ENCODE measurements around the gene GRIK4. TPM values are rescaled to one million over a fixed set of nuclear protein-coding genes. Genes with fewer than 3 reads are reported as not detected.

The GRIK4 gene
- total RNA-seq, 1 donor from 2014 or later: not detected

DNA sequence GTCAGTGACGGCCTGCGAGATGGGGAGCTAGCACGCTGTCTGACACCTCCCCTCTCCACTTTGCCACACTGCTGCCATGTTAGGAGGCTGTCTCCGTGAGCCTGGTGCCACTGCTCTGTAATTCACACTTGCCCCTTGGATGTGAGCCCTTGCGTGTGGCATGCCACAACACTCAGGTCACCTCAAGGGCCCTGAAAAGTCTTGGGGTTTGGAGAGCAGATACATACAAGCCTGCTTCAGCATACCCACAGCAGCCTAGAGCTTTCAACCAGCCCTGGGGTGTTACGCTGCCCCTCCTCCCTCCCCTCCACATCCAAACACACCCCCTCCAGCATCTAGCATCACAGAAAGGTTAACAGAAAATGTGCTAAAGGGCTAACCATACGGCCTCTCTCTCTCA lies 442.8 kb downstream of the GRIK4 start:
- Mint-ChIP-seq H3K36me3 (ENCODE audit: insufficient read depth) (no peaks in the 10 kb centered on the region), H3K4me1 (ENCODE audit: low read depth) (peaks cover 1% of the 10 kb centered on the region), H3K27me3 (peaks cover 28% of the 10 kb centered on the region), H3K4me3 (ENCODE audit: low read depth) (no peak overlapping the region), H3K27ac (no peak overlapping the region), H3K9me3 (ENCODE audit: low read depth) (no peaks in the 10 kb centered on the region)
- DNase-seq (ENCODE audit: low spot score, unreplicated experiment): no peak
- TF ChIP-seq, protein P1, sequence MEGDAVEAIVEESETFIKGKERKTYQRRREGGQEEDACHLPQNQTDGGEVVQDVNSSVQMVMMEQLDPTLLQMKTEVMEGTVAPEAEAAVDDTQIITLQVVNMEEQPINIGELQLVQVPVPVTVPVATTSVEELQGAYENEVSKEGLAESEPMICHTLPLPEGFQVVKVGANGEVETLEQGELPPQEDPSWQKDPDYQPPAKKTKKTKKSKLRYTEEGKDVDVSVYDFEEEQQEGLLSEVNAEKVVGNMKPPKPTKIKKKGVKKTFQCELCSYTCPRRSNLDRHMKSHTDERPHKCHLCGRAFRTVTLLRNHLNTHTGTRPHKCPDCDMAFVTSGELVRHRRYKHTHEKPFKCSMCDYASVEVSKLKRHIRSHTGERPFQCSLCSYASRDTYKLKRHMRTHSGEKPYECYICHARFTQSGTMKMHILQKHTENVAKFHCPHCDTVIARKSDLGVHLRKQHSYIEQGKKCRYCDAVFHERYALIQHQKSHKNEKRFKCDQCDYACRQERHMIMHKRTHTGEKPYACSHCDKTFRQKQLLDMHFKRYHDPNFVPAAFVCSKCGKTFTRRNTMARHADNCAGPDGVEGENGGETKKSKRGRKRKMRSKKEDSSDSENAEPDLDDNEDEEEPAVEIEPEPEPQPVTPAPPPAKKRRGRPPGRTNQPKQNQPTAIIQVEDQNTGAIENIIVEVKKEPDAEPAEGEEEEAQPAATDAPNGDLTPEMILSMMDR (IDR thresholded peaks at IDR 0.05; ENCODE audit: unreplicated experiment): no peak

DNA sequence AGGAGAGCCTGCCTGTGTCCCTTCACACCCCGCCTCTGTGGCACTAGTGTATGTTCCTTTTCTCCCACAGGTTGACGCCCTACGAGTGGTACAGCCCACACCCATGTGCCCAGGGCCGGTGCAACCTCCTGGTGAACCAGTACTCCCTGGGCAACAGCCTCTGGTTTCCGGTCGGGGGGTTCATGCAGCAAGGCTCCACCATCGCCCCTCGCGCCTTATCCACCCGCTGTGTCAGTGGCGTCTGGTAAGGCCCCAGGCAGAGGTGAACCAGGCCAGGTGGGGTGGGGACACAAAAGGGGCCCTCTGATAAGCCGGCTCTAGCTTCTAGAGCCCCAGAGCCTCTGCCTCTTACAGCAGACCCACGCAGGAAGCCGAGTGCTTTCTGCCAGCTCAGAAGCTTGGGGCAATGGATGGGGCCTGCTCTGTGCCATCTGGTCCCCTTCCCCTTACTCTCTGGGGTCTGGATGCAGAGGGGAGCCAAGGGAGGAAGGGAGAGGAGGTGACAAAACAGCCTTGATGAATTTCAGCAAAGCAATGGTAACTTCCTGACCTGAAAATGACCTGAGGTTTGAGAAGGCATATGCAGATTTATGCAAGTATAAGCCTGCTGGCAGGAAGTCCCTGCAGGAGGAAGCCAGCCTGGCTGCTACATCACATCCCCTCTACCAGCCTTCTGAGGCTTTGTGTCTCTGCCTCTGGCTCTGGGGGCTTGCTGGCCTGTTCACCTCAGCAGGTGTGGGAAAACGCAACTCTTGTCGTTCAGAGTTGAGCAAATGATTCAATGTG lies 445.4 kb downstream of the GRIK4 start:
- Mint-ChIP-seq H3K27me3 (peaks cover 21% of the 10 kb centered on the region), H3K36me3 (ENCODE audit: insufficient read depth) (no peaks in the 10 kb centered on the region), H3K4me3 (ENCODE audit: low read depth) (no peak overlapping the region), H3K27ac (no peak overlapping the region), H3K4me1 (ENCODE audit: low read depth) (peaks cover 1% of the 10 kb centered on the region), H3K9me3 (ENCODE audit: low read depth) (no peaks in the 10 kb centered on the region)
- DNase-seq (ENCODE audit: low spot score, unreplicated experiment): no peak
- TF ChIP-seq, protein P1 (IDR thresholded peaks at IDR 0.05; ENCODE audit: unreplicated experiment): no peak

DNA sequence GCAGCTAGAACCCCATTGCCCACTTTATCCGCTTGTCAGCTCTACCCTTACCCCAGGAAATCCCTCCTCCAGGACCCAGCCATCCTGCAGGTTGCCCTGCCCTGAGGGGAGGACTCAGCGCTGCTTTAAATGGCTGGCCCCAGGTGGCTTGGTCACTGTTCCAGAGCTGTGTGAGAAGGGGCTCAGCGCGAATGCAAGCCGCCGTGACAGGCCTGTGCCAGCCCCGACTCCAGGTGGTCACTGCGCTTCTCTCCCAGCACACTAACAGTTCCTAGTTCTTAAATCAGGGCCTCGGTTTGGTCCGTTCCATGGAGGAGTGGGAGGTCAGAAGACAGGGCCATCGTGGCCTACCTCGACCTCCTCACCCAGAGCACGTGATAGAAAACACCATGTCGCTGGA lies 446.6 kb downstream of the GRIK4 start:
- no peak overlapping the region for H3K27ac Mint-ChIP-seq
- no peaks in the 10 kb centered on the region for H3K36me3 Mint-ChIP-seq (ENCODE audit: insufficient read depth)
- H3K9me3 Mint-ChIP-seq (ENCODE audit: low read depth): no peaks in the 10 kb centered on the region
- no peak overlapping the region for H3K4me3 Mint-ChIP-seq (ENCODE audit: low read depth)
- TF ChIP-seq, protein P1 (IDR thresholded peaks at IDR 0.05; ENCODE audit: unreplicated experiment): no peak
- no peaks in the 10 kb centered on the region for H3K4me1 Mint-ChIP-seq (ENCODE audit: low read depth)
- peaks cover 17% of the 10 kb centered on the region for H3K27me3 Mint-ChIP-seq
- no peak for DNase-seq (ENCODE audit: low spot score, unreplicated experiment)

DNA sequence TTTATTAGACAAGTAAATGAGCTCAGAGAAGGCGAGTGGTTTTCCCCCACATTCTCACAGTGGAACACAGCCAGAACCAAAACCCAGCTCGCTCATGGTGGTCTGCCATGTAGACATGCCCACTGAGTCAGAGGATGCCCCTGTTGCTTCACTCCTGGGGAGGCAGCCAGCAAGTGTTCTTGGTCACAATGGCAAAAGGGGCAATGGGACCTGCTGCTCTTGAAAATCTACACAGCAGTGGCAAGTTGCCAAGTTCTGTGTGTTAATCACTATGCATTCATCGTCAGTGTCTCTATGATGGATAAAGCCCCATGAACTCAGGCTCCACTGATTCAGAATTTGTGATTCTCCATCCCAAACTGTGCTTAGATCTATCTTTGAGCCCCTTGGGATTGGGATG lies 447.6 kb downstream of the GRIK4 start:
- TF ChIP-seq, protein P1 (IDR thresholded peaks at IDR 0.05; ENCODE audit: unreplicated experiment): no peak
- H3K27me3 Mint-ChIP-seq: peaks cover 17% of the 10 kb centered on the region
- no peak overlapping the region for H3K4me3 Mint-ChIP-seq (ENCODE audit: low read depth)
- no peaks in the 10 kb centered on the region for H3K9me3 Mint-ChIP-seq (ENCODE audit: low read depth)
- H3K4me1 Mint-ChIP-seq (ENCODE audit: low read depth): no peaks in the 10 kb centered on the region
- H3K27ac Mint-ChIP-seq: no peak overlapping the region
- DNase-seq (ENCODE audit: low spot score, unreplicated experiment): no peak
- no peaks in the 10 kb centered on the region for H3K36me3 Mint-ChIP-seq (ENCODE audit: insufficient read depth)

DNA sequence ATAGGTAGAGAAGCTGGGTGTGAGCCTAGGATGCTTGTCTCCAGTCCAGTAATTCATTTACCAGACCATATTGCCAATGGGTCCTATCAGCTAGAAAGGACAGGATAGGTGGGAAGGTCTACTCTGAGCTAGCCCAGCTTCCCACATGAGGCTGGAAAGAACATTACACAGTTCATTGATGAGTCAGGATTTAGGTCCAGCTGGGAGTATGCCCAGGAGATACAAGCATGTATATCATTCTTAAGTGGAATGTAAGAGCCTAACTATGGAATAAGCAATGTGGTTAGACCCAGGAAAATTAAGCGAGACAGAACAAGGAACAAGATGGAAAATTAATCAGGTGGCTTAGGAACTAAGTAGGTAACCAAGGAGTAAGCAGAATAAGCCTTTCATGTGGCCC lies 453.3 kb downstream of the GRIK4 start:
- H3K4me1 Mint-ChIP-seq (ENCODE audit: low read depth): no peaks in the 10 kb centered on the region
- H3K36me3 Mint-ChIP-seq (ENCODE audit: insufficient read depth): no peaks in the 10 kb centered on the region
- H3K27ac Mint-ChIP-seq: no peak overlapping the region
- no peak for DNase-seq (ENCODE audit: low spot score, unreplicated experiment)
- H3K27me3 Mint-ChIP-seq: peaks cover 14% of the 10 kb centered on the region
- H3K4me3 Mint-ChIP-seq (ENCODE audit: low read depth): no peak overlapping the region
- TF ChIP-seq, protein P1 (IDR thresholded peaks at IDR 0.05; ENCODE audit: unreplicated experiment): no peak
- no peaks in the 10 kb centered on the region for H3K9me3 Mint-ChIP-seq (ENCODE audit: low read depth)
